ENCODE results near the gene CYTH4. TPM values are rescaled to one million over a fixed set of nuclear protein-coding genes. Genes with fewer than 3 reads are reported as not detected.

CYTH4 gene
- total and polyA plus RNA-seq, 2 donors (not counting 3 experiments of a cell fraction or from before 2014, with no cell fraction given): 0.06 TPM; not detected in 1

DNA sequence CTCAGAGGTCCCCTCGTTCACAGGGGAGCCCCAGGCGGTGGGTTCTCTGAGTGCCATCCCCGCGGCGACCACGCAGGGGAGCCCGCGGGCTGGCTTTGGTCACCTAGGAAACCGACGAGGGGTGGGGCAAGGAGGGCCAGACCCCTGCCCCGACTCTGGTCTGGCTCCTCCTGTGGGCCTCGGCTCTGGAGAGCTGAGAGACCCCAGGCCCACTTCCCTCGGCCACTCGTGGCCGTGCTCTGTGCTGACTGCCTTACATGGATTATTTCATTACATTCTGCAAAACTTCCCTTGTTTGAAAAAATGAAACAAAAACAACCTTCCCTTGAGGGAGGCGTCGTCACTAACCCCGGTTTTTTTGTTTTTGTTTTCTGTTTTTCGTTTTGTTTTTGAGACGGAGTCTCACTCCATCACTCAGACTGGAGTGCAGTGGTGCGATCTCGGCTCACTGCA lies 15.1 kb upstream of the CYTH4 start:
- H3K27me3 ChIP-seq (ENCODE audit: control insufficient read depth in 2 of 2, insufficient read depth in 2 of 2, low read length in 2 of 2): no peaks in the 10 kb centered on the region
- peak overlapping the region; percentile 36 to 61 (median 48) for H3K4me3 ChIP-seq (replicated peaks in 1 of 3; ENCODE audit: insufficient read depth in 1 of 3, low read depth in 1 of 3, low read length in 3 of 3)
- TF ChIP-seq POLR2AphosphoS5 (IDR thresholded peaks at IDR 0.05; ENCODE audit: insufficient read depth, low read depth, low read length) (no peak), MYC (IDR thresholded peaks at IDR 0.05; ENCODE audit: low read depth, low read length) (no peak), FOS (IDR thresholded peaks at IDR 0.05; ENCODE audit: borderline replicate concordance, insufficient read depth, low read length) (no peak)
- TF ChIP-seq, protein P1, sequence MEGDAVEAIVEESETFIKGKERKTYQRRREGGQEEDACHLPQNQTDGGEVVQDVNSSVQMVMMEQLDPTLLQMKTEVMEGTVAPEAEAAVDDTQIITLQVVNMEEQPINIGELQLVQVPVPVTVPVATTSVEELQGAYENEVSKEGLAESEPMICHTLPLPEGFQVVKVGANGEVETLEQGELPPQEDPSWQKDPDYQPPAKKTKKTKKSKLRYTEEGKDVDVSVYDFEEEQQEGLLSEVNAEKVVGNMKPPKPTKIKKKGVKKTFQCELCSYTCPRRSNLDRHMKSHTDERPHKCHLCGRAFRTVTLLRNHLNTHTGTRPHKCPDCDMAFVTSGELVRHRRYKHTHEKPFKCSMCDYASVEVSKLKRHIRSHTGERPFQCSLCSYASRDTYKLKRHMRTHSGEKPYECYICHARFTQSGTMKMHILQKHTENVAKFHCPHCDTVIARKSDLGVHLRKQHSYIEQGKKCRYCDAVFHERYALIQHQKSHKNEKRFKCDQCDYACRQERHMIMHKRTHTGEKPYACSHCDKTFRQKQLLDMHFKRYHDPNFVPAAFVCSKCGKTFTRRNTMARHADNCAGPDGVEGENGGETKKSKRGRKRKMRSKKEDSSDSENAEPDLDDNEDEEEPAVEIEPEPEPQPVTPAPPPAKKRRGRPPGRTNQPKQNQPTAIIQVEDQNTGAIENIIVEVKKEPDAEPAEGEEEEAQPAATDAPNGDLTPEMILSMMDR (IDR thresholded peaks at IDR 0.05; ENCODE audit: extremely low read depth in 1 of 2, insufficient read depth in 1 of 2, low read depth in 1 of 2, low read length in 2 of 2): peak; percentile 81 to 91
- TF ChIP-seq, protein P2, sequence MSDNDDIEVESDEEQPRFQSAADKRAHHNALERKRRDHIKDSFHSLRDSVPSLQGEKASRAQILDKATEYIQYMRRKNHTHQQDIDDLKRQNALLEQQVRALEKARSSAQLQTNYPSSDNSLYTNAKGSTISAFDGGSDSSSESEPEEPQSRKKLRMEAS (IDR thresholded peaks at IDR 0.05; ENCODE audit: insufficient read depth, insufficient read length): no peak
- no peaks in the 10 kb centered on the region for H4K20me1 ChIP-seq (replicated peaks; ENCODE audit: control insufficient read depth, extremely low read depth, insufficient read depth, low read length)
- ChIA-PET POLR2A (no interaction called here), CTCF (interaction anchor here (0.8 to 5.1 kb wide), 12 partner anchors 8 to 189 kb away, joined by 3 to 31 read pairs (median 4); no protein-coding TSS in a partner anchor)
- H2AFZ ChIP-seq (ENCODE audit: low read depth, low read length): peak overlapping the region; percentile 91
- H3K9me1 ChIP-seq (replicated peaks; ENCODE audit: control insufficient read depth, extremely low read depth, insufficient read depth, low read length): no peaks in the 10 kb centered on the region
- DNase-seq (ENCODE audit: low read depth, low spot score) (peak; percentile 52), FAIRE-seq (peak; percentile 81)
- no peaks in the 10 kb centered on the region for H3K36me3 ChIP-seq (ENCODE audit: control insufficient read depth in 2 of 2, extremely low read depth in 1 of 2, insufficient read depth in 2 of 2, low read length in 2 of 2)
- H3K9ac ChIP-seq (replicated peaks; ENCODE audit: extremely low read depth, insufficient read depth, low read length): peak overlapping the region; percentile 56
- H3K4me2 ChIP-seq (ENCODE audit: insufficient read depth, low read length): peak overlapping the region; percentile 86
- dilution Hi-C loops (cut with MboI; ENCODE audit: extremely low pct_ligation_motif_present, low sequenced_read_pairs): no loop called here
- intact Hi-C loops (cut with micrococcal nuclease): loop anchor here (1.0 kb wide), 1 partner anchor 190 kb away; no protein-coding TSS in a partner anchor
- H3K4me1 ChIP-seq (ENCODE audit: control insufficient read depth, extremely low read depth, insufficient read depth, low read length): peaks cover 15% of the 10 kb centered on the region
- H3K9me3 ChIP-seq (replicated peaks; ENCODE audit: control insufficient read depth, insufficient read depth, low read length): peaks cover 6% of the 10 kb centered on the region
- H3K27ac ChIP-seq (ENCODE audit: insufficient read depth, low read depth, low read length): peak overlapping the region; percentile 42
- no peaks in the 10 kb centered on the region for H3K79me2 ChIP-seq (ENCODE audit: control insufficient read depth, insufficient read depth, low read length)
- BruUV-seq (replicated peaks): no TSS peak

Data from endothelial cell of umbilical vein (primary cell).